Effector memory CD4-positive, alpha-beta T cell (primary cell): ENCODE results near the gene UVSSA.
A peak's percentile ranks its signal among the peaks of the same experiment; 100 is the strongest.
"Not testable (repeated sequence)": the region's sequence is repeated elsewhere in the genome, so short reads cannot be mapped to it uniquely, and the experiment has no call there.

Experiments used
- DNase-seq, 3 donors: peaks; one replicate each; pipeline ENCODE4 v3.0.0-alpha.2; 2020
- H3K27ac ChIP-seq: 2 replicates; pipeline ENCODE4 v1.7.0; 2013; ENCODE audit warnings: mild to moderate bottlenecking, low read length, moderate library complexity; ENCODE audit not compliant: insufficient read depth, poor library complexity, severe bottlenecking
- H3K27me3 ChIP-seq: replicated peaks from 2 replicates; pipeline ENCODE4 v1.7.0; 2013; ENCODE audit warnings: mild to moderate bottlenecking, low read length; ENCODE audit not compliant: insufficient read depth, control insufficient read depth, poor library complexity, severe bottlenecking
- H3K36me3 ChIP-seq: 2 replicates; pipeline ENCODE4 v1.7.0; 2013; ENCODE audit warnings: mild to moderate bottlenecking, low read length, moderate library complexity; ENCODE audit not compliant: control insufficient read depth, insufficient read depth
- H3K4me1 ChIP-seq: 2 replicates; pipeline ENCODE4 v1.7.0; 2013; ENCODE audit warnings: low read length, mild to moderate bottlenecking; ENCODE audit not compliant: control insufficient read depth, insufficient read depth, poor library complexity, severe bottlenecking
- H3K4me3 ChIP-seq: 2 replicates; pipeline ENCODE4 v1.7.0; 2013; ENCODE audit warnings: low read length, low read depth, mild to moderate bottlenecking; ENCODE audit not compliant: insufficient read depth, poor library complexity, severe bottlenecking
- H3K9me3 ChIP-seq: 2 replicates; pipeline ENCODE4 v1.7.0; 2013; ENCODE audit warnings: mild to moderate bottlenecking, low read length, moderate library complexity; ENCODE audit not compliant: control insufficient read depth

Gene UVSSA

GRCh38 chr4:1332686-1333085 lies 14.3 kb upstream of the UVSSA start:
- Histone ChIP-seq H3K27ac (no peak overlapping the region), H3K27me3 (no peaks in the 10 kb centered on the region), H3K36me3 (peaks cover 42% of the 10 kb centered on the region), H3K4me1 (peaks cover 40% of the 10 kb centered on the region), H3K9me3 (no peaks in the 10 kb centered on the region), H3K4me3 (no peak overlapping the region)
- no peak for DNase-seq

GRCh38 chr4:1333256-1333655 lies 13.8 kb upstream of the UVSSA start:
- peaks cover 39% of the 10 kb centered on the region for H3K4me1 ChIP-seq
- H3K4me3 ChIP-seq = no peak overlapping the region
- no peaks in the 10 kb centered on the region for H3K27me3 ChIP-seq
- H3K27ac ChIP-seq = no peak overlapping the region
- no peaks in the 10 kb centered on the region for H3K9me3 ChIP-seq
- H3K36me3 ChIP-seq = peaks cover 42% of the 10 kb centered on the region
- DNase-seq = no peak

GRCh38 chr4:1333851-1334578 lies 13.0 kb upstream of the UVSSA start:
- H3K27ac ChIP-seq, H3K9me3 ChIP-seq, H3K27me3 ChIP-seq, DNase-seq, H3K4me3 ChIP-seq: not testable (repeated sequence)
- peaks cover 31% of the 10 kb centered on the region for H3K4me1 ChIP-seq
- peaks cover 43% of the 10 kb centered on the region for H3K36me3 ChIP-seq

- no peak overlapping the region for H3K27ac ChIP-seq
- no peak for DNase-seq
- H3K4me1 ChIP-seq = peaks cover 26% of the 10 kb centered on the region
- H3K9me3 ChIP-seq = no peaks in the 10 kb centered on the region
- no peaks in the 10 kb centered on the region for H3K27me3 ChIP-seq
- H3K36me3 ChIP-seq = peaks cover 49% of the 10 kb centered on the region
- H3K4me3 ChIP-seq = no peak overlapping the region
Observed at GRCh38 chr4:1334579-1334895, 12.5 kb upstream of the UVSSA start.

GRCh38 chr4:1335193-1335883 lies 11.7 kb upstream of the UVSSA start:
- DNase-seq = not testable (repeated sequence)

GRCh38 chr4:1336088-1336491 lies 10.9 kb upstream of the UVSSA start:
- Histone ChIP-seq H3K9me3 (no peaks in the 10 kb centered on the region), H3K27ac (no peak overlapping the region), H3K4me1 (peaks cover 10% of the 10 kb centered on the region), H3K27me3 (no peaks in the 10 kb centered on the region), H3K36me3 (peaks cover 63% of the 10 kb centered on the region), H3K4me3 (no peak overlapping the region)
- no peak for DNase-seq

More at GRCh38 chr4:1335193-1335883, 11.7 kb upstream of the UVSSA start:
- H3K27ac ChIP-seq, H3K4me3 ChIP-seq, H3K27me3 ChIP-seq, H3K9me3 ChIP-seq: not testable (repeated sequence)
- H3K4me1 ChIP-seq = peaks cover 18% of the 10 kb centered on the region
- peaks cover 56% of the 10 kb centered on the region for H3K36me3 ChIP-seq

- no peak overlapping the region for H3K27ac ChIP-seq
- peak in 2 of 3 donors; percentile 17 to 35 for DNase-seq
- H3K27me3 ChIP-seq = no peaks in the 10 kb centered on the region
- no peaks in the 10 kb centered on the region for H3K4me1 ChIP-seq
- H3K4me3 ChIP-seq = no peak overlapping the region
- H3K9me3 ChIP-seq = no peaks in the 10 kb centered on the region
- H3K36me3 ChIP-seq = peaks cover 66% of the 10 kb centered on the region
Observed at GRCh38 chr4:1337376-1337831, 9.6 kb upstream of the UVSSA start.

- DNase-seq = no peak
- no peaks in the 10 kb centered on the region for H3K27me3 ChIP-seq
- H3K9me3 ChIP-seq = no peaks in the 10 kb centered on the region
- no peak overlapping the region for H3K4me3 ChIP-seq
- H3K36me3 ChIP-seq = peaks cover 60% of the 10 kb centered on the region
- no peaks in the 10 kb centered on the region for H3K4me1 ChIP-seq
- no peak overlapping the region for H3K27ac ChIP-seq
Observed at GRCh38 chr4:1337951-1338751, 8.9 kb upstream of the UVSSA start.

- Histone ChIP-seq H3K4me1 (no peaks in the 10 kb centered on the region), H3K4me3 (no peak overlapping the region), H3K27me3 (no peaks in the 10 kb centered on the region), H3K27ac (no peak overlapping the region), H3K9me3 (no peaks in the 10 kb centered on the region), H3K36me3 (peaks cover 60% of the 10 kb centered on the region)
- DNase-seq = no peak
Observed at GRCh38 chr4:1338752-1339414, 8.1 kb upstream of the UVSSA start.
